Activated CD4-positive, alpha-beta memory T cell treated with anti-CD3 and anti-CD28 coated beads, Interleukin-2, amount 10 ng/mL, durations not matched to agents 7 days and 5 days (primary cell): ENCODE measurements around the gene ESR2. TPM values are rescaled to one million over a fixed set of nuclear protein-coding genes. Genes with fewer than 3 reads are reported as not detected.
"Not testable (repeated sequence)": the region's sequence is repeated elsewhere in the genome, so short reads cannot be mapped to it uniquely, and the experiment has no call there.

Experiments used
- CTCF ChIA-PET: fragments of 350-600 bp; sonication (Branson Sonifier 250); formaldehyde crosslinking; loops from one replicate; lab custom pipeline; 2021; ENCODE audit warnings: antibody characterized with exemption, inconsistent platforms; lab: Charles Lee
- POLR2A ChIA-PET: fragments of 350-600 bp; sonication (Branson Sonifier 250); formaldehyde crosslinking; loops from one replicate; lab custom pipeline; 2021; ENCODE audit warnings: antibody characterized with exemption; lab: Charles Lee
- DNase-seq: peaks from one replicate; pipeline ENCODE4 v3.0.0-alpha.2; 2020
- H3K27ac Mint-ChIP-seq: one replicate; pipeline ENCODE4 v1.8.0; 2021; ENCODE audit warnings: mild to moderate bottlenecking, mixed read lengths
- H3K27me3 Mint-ChIP-seq: one replicate; pipeline ENCODE4 v1.8.0; 2021; ENCODE audit warnings: mixed read lengths
- H3K36me3 Mint-ChIP-seq: one replicate; pipeline ENCODE4 v1.8.0; 2021; ENCODE audit warnings: low read depth, mixed read lengths
- H3K4me1 Mint-ChIP-seq: one replicate; pipeline ENCODE4 v1.8.0; 2021; ENCODE audit warnings: mixed read lengths
- H3K4me3 Mint-ChIP-seq: one replicate; pipeline ENCODE4 v1.8.0; 2021; ENCODE audit warnings: mild to moderate bottlenecking, mixed read lengths
- H3K9me3 Mint-ChIP-seq: one replicate; pipeline ENCODE4 v1.8.0; 2021; ENCODE audit warnings: mixed read lengths
- total RNA-seq, 2 experiments: library from RNA; stranded (reverse); gene quantifications; one replicate each; pipeline ENCODE4 v1.2.3, GENCODE V29; 2021

The ESR2 gene
- total RNA-seq, 2 experiments from 2014 or later, result 0.13 to 0.18 TPM

DNA sequence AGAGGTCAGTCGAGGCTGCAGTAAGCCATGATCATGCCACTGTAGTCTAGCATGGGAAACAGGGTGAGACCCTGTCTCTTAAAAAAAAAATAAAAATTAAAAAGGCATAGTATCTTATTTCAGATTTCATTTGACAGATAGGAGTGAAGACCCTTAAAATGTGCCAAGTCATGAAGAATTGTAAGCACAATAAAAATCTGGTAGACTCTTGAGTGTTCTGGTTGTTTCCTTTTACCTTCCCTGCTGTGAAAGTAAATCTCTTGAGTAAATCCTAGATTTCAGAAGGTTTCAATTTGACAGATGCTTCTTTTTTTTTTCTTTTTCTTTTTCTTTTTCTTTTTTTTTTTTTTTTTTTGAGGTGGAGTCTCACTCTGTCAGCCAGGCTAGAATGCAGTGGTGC is 109.0 kb downstream of the ESR2 start:
- H3K9me3 Mint-ChIP-seq, result no peaks in the 10 kb centered on the region
- DNase-seq, result no peak
- POLR2A ChIA-PET, result no interaction called here
- H3K36me3 Mint-ChIP-seq, result peaks cover 50% of the 10 kb centered on the region
- no peaks in the 10 kb centered on the region for H3K4me1 Mint-ChIP-seq
- no peaks in the 10 kb centered on the region for H3K27me3 Mint-ChIP-seq
- no peak overlapping the region for H3K4me3 Mint-ChIP-seq
- no peak overlapping the region for H3K27ac Mint-ChIP-seq
- CTCF ChIA-PET, result no interaction called here

DNA sequence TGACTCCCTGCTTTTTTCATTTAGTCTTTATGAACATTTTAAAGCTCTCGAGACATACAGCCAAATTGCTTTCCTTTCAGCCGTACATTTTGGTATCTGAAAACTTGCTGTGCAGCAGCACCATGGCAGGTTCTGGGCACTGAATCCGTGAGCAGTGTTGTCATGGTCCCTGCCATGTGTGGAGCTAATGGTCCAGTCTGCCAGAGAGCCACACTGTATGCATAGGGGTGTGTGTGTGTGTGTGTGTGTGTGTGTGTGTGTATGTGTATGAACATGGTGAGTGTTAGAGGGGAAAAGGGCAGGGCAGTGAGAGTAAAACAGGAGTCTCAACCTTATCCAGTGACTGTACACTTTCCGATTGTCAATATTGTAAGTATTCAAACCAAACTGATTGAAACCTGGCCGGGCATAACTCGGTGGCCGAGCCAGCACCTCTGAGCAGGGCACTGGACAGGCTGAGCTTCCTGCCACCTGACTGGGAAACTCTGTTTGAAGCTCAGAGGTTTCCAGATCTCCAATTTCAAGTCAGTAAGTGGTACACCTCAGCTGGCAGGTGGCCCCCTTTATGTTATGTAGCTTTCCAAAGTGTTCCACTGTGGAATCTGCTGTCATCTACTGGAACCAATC is 110.0 kb downstream of the ESR2 start:
- no peak overlapping the region for H3K4me3 Mint-ChIP-seq
- peaks cover 52% of the 10 kb centered on the region for H3K36me3 Mint-ChIP-seq
- no peak overlapping the region for H3K27ac Mint-ChIP-seq
- no peak for DNase-seq
- no peaks in the 10 kb centered on the region for H3K27me3 Mint-ChIP-seq
- H3K9me3 Mint-ChIP-seq, result no peaks in the 10 kb centered on the region
- ChIA-PET POLR2A (no interaction called here), CTCF (no interaction called here)
- no peaks in the 10 kb centered on the region for H3K4me1 Mint-ChIP-seq

DNA sequence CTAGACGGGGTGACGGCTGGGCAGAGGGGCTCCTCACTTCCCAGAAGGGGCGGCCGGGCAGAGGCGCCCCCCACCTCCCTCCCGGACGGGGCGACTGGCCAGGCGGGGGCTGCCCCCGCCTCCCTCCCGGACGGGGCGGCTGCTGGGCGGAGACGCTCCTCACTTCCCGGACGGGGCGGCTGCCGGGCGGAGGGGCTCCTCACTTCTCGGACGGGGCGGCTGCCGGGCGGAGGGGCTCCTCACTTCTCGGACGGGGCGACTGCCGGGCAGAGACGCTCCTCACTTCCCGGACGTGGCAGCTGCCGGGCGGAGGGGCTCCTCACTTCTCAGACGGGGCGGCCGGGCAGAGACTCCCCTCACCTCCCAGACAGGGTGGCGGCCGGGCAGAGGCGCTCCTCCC is 111.3 kb downstream of the ESR2 start:
- H3K4me1 Mint-ChIP-seq, H3K27ac Mint-ChIP-seq, DNase-seq, H3K27me3 Mint-ChIP-seq, H3K4me3 Mint-ChIP-seq, H3K9me3 Mint-ChIP-seq, CTCF ChIA-PET, POLR2A ChIA-PET: not testable (repeated sequence)
- peaks cover 52% of the 10 kb centered on the region for H3K36me3 Mint-ChIP-seq

DNA sequence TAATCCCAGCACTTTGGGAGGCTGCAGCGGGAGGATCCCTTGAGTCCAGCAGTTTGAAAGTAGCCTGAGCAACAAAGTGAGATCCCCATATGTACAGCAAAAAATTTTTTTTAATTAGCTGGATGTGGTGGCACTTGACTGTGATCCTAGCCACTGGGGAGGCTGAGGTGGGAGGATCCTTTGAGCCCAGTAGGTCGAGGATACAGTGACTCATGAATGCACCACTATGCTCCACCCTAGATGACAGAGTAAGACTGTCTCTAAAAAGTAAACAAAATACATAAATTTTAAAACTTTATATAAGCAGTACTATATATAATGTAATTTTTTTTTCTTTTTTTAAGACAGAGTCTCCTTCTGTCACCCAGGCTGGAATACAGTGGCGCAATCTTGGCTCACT is 115.4 kb downstream of the ESR2 start:
- ChIA-PET POLR2A (no interaction called here), CTCF (no interaction called here)
- Mint-ChIP-seq H3K36me3 (peaks cover 57% of the 10 kb centered on the region), H3K9me3 (no peaks in the 10 kb centered on the region), H3K27ac (no peak overlapping the region), H3K27me3 (no peaks in the 10 kb centered on the region), H3K4me1 (peaks cover 4% of the 10 kb centered on the region), H3K4me3 (no peak overlapping the region)
- no peak for DNase-seq

DNA sequence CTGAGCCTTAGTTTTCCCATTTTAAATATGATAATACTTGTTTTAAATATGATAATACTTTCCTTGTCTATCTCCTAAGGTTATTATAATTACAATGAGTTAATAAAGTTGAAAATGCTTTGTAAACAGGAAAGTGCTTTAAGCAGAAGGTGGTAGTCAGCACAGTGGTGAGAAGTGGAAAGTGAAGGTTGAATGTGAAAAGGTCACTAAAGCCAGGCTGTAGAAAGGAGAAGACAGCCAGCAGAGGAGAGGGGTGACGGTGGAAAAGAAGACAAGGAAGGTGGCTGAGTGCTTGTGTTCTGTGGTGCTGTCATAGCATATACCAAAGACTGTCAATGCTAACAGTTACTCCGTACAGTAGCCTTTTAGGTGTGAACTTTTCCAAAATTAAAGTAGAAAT is 117.8 kb downstream of the ESR2 start:
- Mint-ChIP-seq H3K27me3 (no peaks in the 10 kb centered on the region), H3K36me3 (peaks cover 53% of the 10 kb centered on the region), H3K4me1 (peaks cover 4% of the 10 kb centered on the region), H3K27ac (no peak overlapping the region), H3K4me3 (no peak overlapping the region), H3K9me3 (no peaks in the 10 kb centered on the region)
- no peak for DNase-seq
- POLR2A ChIA-PET, result no interaction called here
- CTCF ChIA-PET, result no interaction called here

DNA sequence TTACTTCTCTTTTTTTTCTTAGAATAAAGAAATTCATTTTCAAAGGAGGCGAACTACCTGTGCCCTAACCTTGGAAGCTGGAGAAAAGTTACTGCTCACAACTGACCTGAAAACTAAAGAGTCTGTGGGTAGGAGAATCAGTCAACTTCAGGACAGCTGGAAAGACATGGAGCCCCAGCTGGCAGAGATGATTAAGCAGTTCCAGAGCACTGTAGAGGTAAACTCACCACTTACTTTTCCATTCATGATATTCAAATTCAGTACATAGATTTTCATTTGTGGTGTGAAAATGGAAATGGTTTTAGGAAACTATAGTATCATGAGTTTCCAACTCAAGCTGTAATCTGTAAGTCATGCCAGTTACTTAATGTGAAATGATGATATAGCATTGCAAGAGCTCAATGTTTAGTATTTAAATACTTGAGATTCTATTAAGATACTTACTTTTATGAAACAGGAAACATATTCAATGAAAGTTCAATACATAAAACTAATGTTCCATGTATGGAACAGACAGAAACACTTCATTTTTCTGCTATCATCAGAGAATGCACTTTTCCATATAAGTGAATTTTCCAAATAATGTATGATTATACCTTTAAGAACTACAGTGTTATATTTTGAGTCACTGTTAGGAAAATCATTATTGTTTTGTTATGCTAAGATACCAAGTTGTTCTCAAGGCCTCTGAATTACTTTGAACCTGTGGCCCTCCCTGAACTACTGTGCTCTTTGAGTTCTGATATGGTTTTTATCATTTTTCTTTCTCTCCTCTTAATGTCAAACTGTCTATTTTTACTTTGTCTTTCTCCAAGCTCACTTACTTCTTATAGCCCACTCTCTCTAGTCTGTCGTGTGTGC is 119.0 kb downstream of the ESR2 start:
- POLR2A ChIA-PET, result no interaction called here
- H3K36me3 Mint-ChIP-seq, result peaks cover 54% of the 10 kb centered on the region

DNA sequence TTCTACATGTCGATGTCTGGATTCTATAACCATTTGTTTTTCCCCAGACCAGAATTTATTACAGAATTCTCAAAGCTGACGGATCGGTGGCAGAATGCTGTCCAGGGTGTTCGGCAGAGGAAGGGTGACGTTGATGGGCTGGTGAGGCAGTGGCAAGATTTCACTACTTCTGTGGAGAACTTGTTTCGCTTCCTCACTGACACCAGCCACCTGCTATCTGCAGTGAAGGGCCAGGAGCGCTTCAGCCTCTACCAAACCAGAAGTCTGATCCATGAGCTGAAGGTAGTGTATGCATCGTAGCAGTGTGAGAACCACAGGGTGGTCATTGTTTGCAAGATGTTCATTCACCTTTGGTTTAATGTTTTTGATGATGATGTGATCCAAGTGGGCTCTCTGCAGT is 124.0 kb downstream of the ESR2 start:
- CTCF ChIA-PET, result interaction anchor here (0.7 kb wide), 1 partner anchor 128 kb away, joined by 3 read pairs; no protein-coding TSS in a partner anchor
- POLR2A ChIA-PET, result no interaction called here
- Mint-ChIP-seq H3K4me3 (no peak overlapping the region), H3K4me1 (no peaks in the 10 kb centered on the region), H3K9me3 (no peaks in the 10 kb centered on the region), H3K27me3 (no peaks in the 10 kb centered on the region), H3K27ac (no peak overlapping the region), H3K36me3 (peaks cover 40% of the 10 kb centered on the region)
- no peak for DNase-seq

More for the DNA sequence above, 119.0 kb downstream of the ESR2 start:
- no peaks in the 10 kb centered on the region for H3K27me3 Mint-ChIP-seq
- DNase-seq, result no peak
- H3K27ac Mint-ChIP-seq, result no peak overlapping the region
- no peaks in the 10 kb centered on the region for H3K9me3 Mint-ChIP-seq
- CTCF ChIA-PET, result no interaction called here
- H3K4me3 Mint-ChIP-seq, result no peak overlapping the region
- peaks cover 4% of the 10 kb centered on the region for H3K4me1 Mint-ChIP-seq

DNA sequence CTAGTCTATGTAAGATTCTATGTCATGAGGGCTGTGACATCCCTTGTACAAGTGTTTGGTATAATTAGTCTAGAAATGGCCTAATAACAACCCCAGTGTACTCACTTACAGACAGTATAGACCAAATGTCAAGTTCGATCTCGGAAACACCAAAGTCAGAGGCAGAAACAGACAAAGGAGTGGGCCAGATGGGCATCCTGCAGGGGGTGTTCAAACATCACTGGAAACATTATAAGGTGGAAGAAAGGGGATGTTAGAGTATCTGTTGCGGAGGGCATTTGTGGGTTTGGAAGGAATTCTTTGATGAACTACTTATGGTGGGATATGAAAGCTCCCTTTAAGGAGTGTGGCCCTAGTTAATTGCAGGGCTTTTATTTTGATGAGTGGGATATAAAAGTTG is 134.6 kb downstream of the ESR2 start:
- Mint-ChIP-seq H3K27ac (no peak overlapping the region), H3K4me3 (no peak overlapping the region), H3K9me3 (no peaks in the 10 kb centered on the region), H3K36me3 (peaks cover 43% of the 10 kb centered on the region), H3K27me3 (no peaks in the 10 kb centered on the region), H3K4me1 (no peaks in the 10 kb centered on the region)
- ChIA-PET CTCF (no interaction called here), POLR2A (no interaction called here)
- DNase-seq, result no peak

DNA sequence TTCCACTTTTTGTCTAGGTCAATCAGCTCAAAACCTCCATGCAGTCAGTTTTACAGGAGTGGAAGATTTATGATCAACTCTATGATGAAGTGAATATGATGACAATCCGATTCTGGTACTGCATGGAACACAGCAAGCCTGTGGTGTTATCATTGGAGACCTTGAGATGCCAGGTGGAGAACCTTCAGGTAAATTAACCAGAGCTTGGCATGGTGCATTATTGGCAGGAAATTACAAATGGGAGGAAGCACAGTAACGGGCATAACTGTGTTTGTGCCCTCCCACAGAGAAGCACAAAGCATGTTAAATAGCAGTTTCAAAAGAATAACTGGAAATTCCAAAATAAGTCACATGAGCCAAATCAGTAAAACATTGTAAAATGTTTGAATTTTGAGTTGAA is 135.6 kb downstream of the ESR2 start:
- no peaks in the 10 kb centered on the region for H3K9me3 Mint-ChIP-seq
- ChIA-PET POLR2A (no interaction called here), CTCF (no interaction called here)
- no peaks in the 10 kb centered on the region for H3K27me3 Mint-ChIP-seq
- H3K4me3 Mint-ChIP-seq, result no peak overlapping the region
- H3K36me3 Mint-ChIP-seq, result peaks cover 48% of the 10 kb centered on the region
- no peak for DNase-seq
- H3K27ac Mint-ChIP-seq, result no peak overlapping the region
- H3K4me1 Mint-ChIP-seq, result no peaks in the 10 kb centered on the region

DNA sequence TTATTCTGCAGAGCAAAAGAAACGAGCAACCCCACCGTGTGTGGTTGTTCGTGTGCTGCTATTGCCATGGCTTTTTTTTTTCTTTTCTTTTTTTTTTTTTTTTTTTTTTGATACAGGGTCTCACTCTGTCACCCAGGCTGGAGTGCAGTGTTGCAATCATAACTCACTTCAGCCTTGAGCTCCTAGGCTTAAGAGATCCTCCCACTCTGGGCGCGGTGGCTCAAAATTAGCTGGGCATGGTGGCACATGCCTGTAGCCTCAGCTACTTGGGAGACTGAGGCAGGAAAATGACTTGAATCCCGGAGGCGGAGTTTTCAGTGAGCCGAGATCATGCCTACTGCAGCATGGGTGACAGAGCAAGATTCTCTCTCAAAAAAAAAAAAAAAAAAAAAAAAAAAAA is 144.2 kb downstream of the ESR2 start:
- Mint-ChIP-seq H3K36me3 (peaks cover 28% of the 10 kb centered on the region), H3K4me3 (no peak overlapping the region), H3K4me1 (no peaks in the 10 kb centered on the region), H3K27me3 (no peaks in the 10 kb centered on the region), H3K27ac (no peak overlapping the region), H3K9me3 (no peaks in the 10 kb centered on the region)
- DNase-seq, result no peak
- POLR2A ChIA-PET, result no interaction called here
- CTCF ChIA-PET, result interaction anchor here (0.6 to 0.8 kb wide), 2 partner anchors 140 to 145 kb away, joined by 3 to 6 read pairs; no protein-coding TSS in a partner anchor

DNA sequence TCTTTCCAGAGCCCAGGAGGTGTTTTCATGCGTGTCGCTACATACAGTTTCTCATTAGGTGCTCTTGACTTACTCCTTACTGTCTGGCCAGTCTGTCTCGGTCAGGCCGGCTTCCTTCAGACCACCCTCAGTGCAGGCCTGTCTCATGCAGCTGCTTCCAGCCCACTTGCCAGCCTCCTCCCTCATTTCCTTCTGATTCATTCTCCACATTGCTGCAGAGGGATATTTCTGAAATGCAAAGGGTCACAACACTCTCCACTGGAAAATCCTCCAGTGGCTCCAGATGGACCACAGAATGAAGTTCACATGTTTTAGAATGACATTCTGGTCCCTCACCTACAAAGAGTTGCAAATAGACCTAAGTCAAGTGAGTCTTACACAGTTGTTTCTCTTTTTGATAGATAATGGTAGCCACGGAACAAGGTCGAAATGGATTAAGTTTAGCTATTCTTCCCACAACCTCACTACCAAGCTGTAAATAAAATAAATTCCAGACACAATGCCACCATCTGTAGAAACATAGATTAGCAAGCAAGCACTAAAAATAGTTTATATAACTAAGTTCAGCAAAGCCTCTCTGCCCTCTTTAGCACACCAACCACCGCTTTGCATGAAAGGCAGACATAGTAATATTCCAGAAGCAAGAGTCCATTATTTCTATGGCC is 146.9 kb downstream of the ESR2 start:
- no peaks in the 10 kb centered on the region for H3K9me3 Mint-ChIP-seq
- peaks cover 25% of the 10 kb centered on the region for H3K36me3 Mint-ChIP-seq
- H3K4me1 Mint-ChIP-seq, result no peaks in the 10 kb centered on the region
- CTCF ChIA-PET, result no interaction called here
- POLR2A ChIA-PET, result no interaction called here
- H3K27me3 Mint-ChIP-seq, result no peaks in the 10 kb centered on the region
- no peak overlapping the region for H3K4me3 Mint-ChIP-seq
- no peak overlapping the region for H3K27ac Mint-ChIP-seq
- no peak for DNase-seq

DNA sequence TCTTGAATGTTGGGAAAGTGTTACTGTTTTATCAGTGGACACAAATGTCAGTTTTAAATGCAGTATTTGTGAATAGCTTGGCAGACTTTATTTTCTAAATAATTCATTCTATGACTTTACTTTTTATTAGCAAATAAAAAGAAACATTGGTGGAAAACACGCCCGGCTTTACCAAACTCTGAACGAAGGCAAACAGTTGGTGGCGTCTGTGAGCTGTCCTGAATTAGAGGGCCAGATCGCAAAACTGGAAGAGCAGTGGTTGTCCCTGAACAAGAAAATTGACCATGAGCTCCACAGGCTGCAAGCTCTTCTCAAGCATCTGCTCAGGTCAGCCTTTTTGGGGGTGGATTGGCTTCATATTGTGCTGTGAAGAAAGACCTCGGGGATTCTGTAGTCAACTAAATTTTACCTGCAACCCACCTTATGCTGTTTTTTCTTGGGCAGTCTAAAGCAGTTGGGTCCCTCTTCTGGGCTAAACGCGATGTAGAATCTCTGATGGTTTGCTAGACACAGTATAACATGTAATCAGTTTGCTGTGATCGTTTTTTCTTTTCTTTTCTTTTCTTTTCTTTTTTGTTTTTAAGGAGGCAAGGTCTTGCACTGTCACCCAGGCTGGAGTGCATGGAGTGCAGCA is 156.4 kb downstream of the ESR2 start:
- DNase-seq, result no peak
- H3K36me3 Mint-ChIP-seq, result peaks cover 34% of the 10 kb centered on the region
- H3K27me3 Mint-ChIP-seq, result no peaks in the 10 kb centered on the region
- no peaks in the 10 kb centered on the region for H3K4me1 Mint-ChIP-seq
- no peaks in the 10 kb centered on the region for H3K9me3 Mint-ChIP-seq
- H3K27ac Mint-ChIP-seq, result no peak overlapping the region
- no peak overlapping the region for H3K4me3 Mint-ChIP-seq
- POLR2A ChIA-PET, result interaction anchor here (0.8 kb wide), 1 partner anchor 8 kb away, joined by 3 read pairs; no protein-coding TSS in a partner anchor
- CTCF ChIA-PET, result interaction anchor here (3.1 to 3.7 kb wide), 2 partner anchors 157 to 166 kb away, joined by 16 to 18 read pairs; partner anchors contain the start of gene ESR2

DNA sequence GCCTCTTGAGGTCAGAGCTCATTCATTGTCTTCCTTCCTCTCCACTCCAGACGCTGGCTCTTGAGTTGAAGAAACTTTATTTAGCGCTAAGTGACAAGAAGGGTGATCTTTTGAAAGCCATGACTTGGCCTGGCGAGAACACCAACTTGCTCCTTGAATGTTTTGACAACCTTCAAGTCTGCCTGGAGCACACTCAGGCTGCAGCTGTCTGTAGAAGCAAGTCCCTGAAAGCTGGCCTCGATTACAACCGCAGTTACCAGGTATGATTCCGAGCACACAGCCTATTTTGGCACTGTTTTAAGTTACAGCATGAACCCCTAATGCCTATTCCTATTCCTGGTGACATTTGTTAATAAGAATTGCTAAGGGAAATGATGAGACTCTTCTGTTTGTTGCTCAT is 167.6 kb downstream of the ESR2 start:
- CTCF ChIA-PET, result no interaction called here
- no peaks in the 10 kb centered on the region for H3K9me3 Mint-ChIP-seq

More for the DNA sequence above, 167.6 kb downstream of the ESR2 start:
- Mint-ChIP-seq H3K4me1 (peaks cover 1% of the 10 kb centered on the region), H3K27me3 (no peaks in the 10 kb centered on the region), H3K4me3 (no peak overlapping the region), H3K27ac (no peak overlapping the region), H3K36me3 (peaks cover 63% of the 10 kb centered on the region)
- POLR2A ChIA-PET, result no interaction called here
- no peak for DNase-seq
